Naive thymus-derived CD4-positive, alpha-beta T cell (primary cell): Measurements from ENCODE around the gene GGT7. TPM values are rescaled to one million over a fixed set of nuclear protein-coding genes. Genes with fewer than 3 reads are reported as not detected.

Experiments used
- ATAC-seq: fragments of 150-1000 bp; cut with Tn5 transposase; 2 replicates; pipeline ENCODE4 v1.10.0; 2021; ENCODE audit warnings: mild to moderate bottlenecking, moderate library complexity
- CTCF ChIA-PET: fragments of 350-600 bp; sonication (Branson Sonifier 250); formaldehyde crosslinking; loops from one replicate; lab custom pipeline; 2021; ENCODE audit warnings: antibody characterized with exemption; lab: Charles Lee
- POLR2A ChIA-PET: fragments of 350-600 bp; sonication (Branson Sonifier 250); formaldehyde crosslinking; loops from one replicate; lab custom pipeline; 2021; ENCODE audit warnings: antibody characterized with exemption, inconsistent platforms; lab: Charles Lee
- DNase-seq, 9 donors: peaks; one replicate each; pipeline versions ENCODE4 v3.0.0 to v3.0.0-alpha.2; 2020 to 2022; ENCODE audit warnings: mixed read lengths in 1 of 9
- H3K27ac ChIP-seq: one replicate; pipeline ENCODE4 v1.7.0; 2013; ENCODE audit warnings: mild to moderate bottlenecking, low read depth, low read length, moderate library complexity
- H3K27me3 ChIP-seq, 2 donors: one replicate each; pipeline ENCODE4 v1.7.0; 2013; ENCODE audit warnings: low read length in 2 of 2, mild to moderate bottlenecking in 2 of 2, moderate library complexity in 2 of 2; ENCODE audit not compliant: control insufficient read depth in 2 of 2, insufficient read depth in 2 of 2
- H3K36me3 ChIP-seq, 3 experiments: 1 replicate in 2 of 3; 2 replicates in 1 of 3; pipeline ENCODE4 v1.7.0; 2013; ENCODE audit warnings: low read length in 3 of 3, mild to moderate bottlenecking in 3 of 3, moderate library complexity in 1 of 3; ENCODE audit not compliant: insufficient read depth in 3 of 3, control insufficient read depth in 2 of 3
- H3K4me1 ChIP-seq, 2 donors: one replicate each; pipeline ENCODE4 v1.7.0; 2013; ENCODE audit warnings: low read length in 2 of 2, mild to moderate bottlenecking in 2 of 2, moderate library complexity in 1 of 2; ENCODE audit not compliant: control insufficient read depth in 2 of 2, insufficient read depth in 2 of 2
- H3K4me3 ChIP-seq: 2 replicates; pipeline ENCODE4 v1.7.0; 2013; ENCODE audit warnings: mild to moderate bottlenecking, low read length
- H3K9me3 ChIP-seq, 3 experiments: 1 replicate in 2 of 3; 2 replicates in 1 of 3; pipeline ENCODE4 v1.7.0; 2013; ENCODE audit warnings: low read length in 3 of 3; ENCODE audit not compliant: control insufficient read depth in 2 of 3
- H3K27ac Mint-ChIP-seq, 9 donors: one replicate each; pipeline ENCODE4 v1.8.0; 2020 to 2022; ENCODE audit warnings: mixed read lengths in 9 of 9, mild to moderate bottlenecking in 8 of 9, moderate library complexity in 5 of 9, inconsistent platforms in 2 of 9
- H3K27me3 Mint-ChIP-seq, 5 donors: one replicate each; pipeline ENCODE4 v1.8.0; 2021 to 2022; ENCODE audit warnings: mixed read lengths in 5 of 5, mild to moderate bottlenecking in 1 of 5
- H3K36me3 Mint-ChIP-seq, 5 donors: one replicate each; pipeline ENCODE4 v1.8.0; 2020 to 2022; ENCODE audit warnings: mixed read lengths in 5 of 5, mild to moderate bottlenecking in 3 of 5, inconsistent platforms in 1 of 5
- H3K4me1 Mint-ChIP-seq, 7 donors: one replicate each; pipeline ENCODE4 v1.8.0; 2020 to 2022; ENCODE audit warnings: mixed read lengths in 7 of 7, mild to moderate bottlenecking in 3 of 7, inconsistent platforms in 1 of 7
- H3K4me3 Mint-ChIP-seq, 10 donors: one replicate each; pipeline ENCODE4 v1.8.0; 2020 to 2022; ENCODE audit warnings: mild to moderate bottlenecking in 10 of 10, mixed read lengths in 10 of 10, moderate library complexity in 6 of 10, inconsistent platforms in 2 of 10
- H3K9me3 Mint-ChIP-seq, 11 donors: one replicate each; pipeline ENCODE4 v1.8.0; 2020 to 2022; ENCODE audit warnings: mixed read lengths in 11 of 11, mild to moderate bottlenecking in 4 of 11, inconsistent platforms in 1 of 11, moderate library complexity in 1 of 11
- intact Hi-C, 2 donors: fragments of 100-400 bp; cut with micrococcal nuclease; formaldehyde crosslinking; loops; one replicate each; pipeline ENCODE4 v1.15.1; 2023
- polyA plus RNA-seq, 2 donors: library from polyadenylated mRNA; unstranded; fragments of 300-500 nt; fragmentation: Illumina TruSeq; gene quantifications; one replicate each; pipeline ENCODE4 v1.2.3, GENCODE V29; 2021
- total RNA-seq, 6 experiments: library from RNA in 5 of 6; stranded (reverse) in 5 of 6; gene quantifications; 1 replicate in 5 of 6; 2 replicates in 1 of 6; pipeline ENCODE4 v1.2.3 and lab custom pipeline; 2021 to 2026

GGT7 gene
- total and polyA plus RNA-seq, 7 experiments from 2014 or later, result 6.2 to 50.6 (median 28.9) TPM

- ATAC-seq, result no peak
- Histone ChIP-seq H3K27me3 (no peaks in the 10 kb centered on the region), H3K36me3 (peaks cover 0 to 72% (median 0%) of the 10 kb centered on the region in 3 experiments), H3K4me1 (no peaks in the 10 kb centered on the region), H3K4me3 (no peak overlapping the region), H3K9me3 (no peaks in the 10 kb centered on the region), H3K27ac (no peak overlapping the region)
- Mint-ChIP-seq H3K4me3 (no peak overlapping the region), H3K4me1 (peaks cover 0 to 17% (median 5%) of the 10 kb centered on the region in 7 donors), H3K36me3 (peaks cover 0 to 46% (median 14%) of the 10 kb centered on the region in 5 donors), H3K9me3 (no peaks in the 10 kb centered on the region), H3K27me3 (no peaks in the 10 kb centered on the region), H3K27ac (no peak overlapping the region)
- intact Hi-C loops, result no loop called here
- CTCF ChIA-PET, result no interaction called here
- POLR2A ChIA-PET, result interaction anchor here (1.8 kb wide), 1 partner anchor 14 kb away, joined by 6 read pairs; no protein-coding TSS in a partner anchor
- DNase-seq, result peak in 1 of 9 donors; percentile 11
Observed at GRCh38 chr20:34861386-34862084, 11.1 kb downstream of the GGT7 start.

GRCh38 chr20:34859826-34860545 is 12.7 kb downstream of the GGT7 start:
- no peaks in the 10 kb centered on the region for H3K4me1 ChIP-seq
- ChIA-PET CTCF (interaction anchor here (0.6 kb wide), 1 partner anchor 1038 kb away, joined by 3 read pairs; no protein-coding TSS in a partner anchor), POLR2A (no interaction called here)
- H3K4me3 ChIP-seq, result no peak overlapping the region
- H3K4me1 Mint-ChIP-seq, result peaks cover 0 to 14% (median 4%) of the 10 kb centered on the region in 7 donors
- intact Hi-C loops, result no loop called here
- no peak for ATAC-seq
- DNase-seq, result peak in 1 of 9 donors; percentile 8
- H3K36me3 ChIP-seq, result peaks cover 0 to 81% (median 3%) of the 10 kb centered on the region in 3 experiments
- no peaks in the 10 kb centered on the region for H3K27me3 ChIP-seq
- H3K4me3 Mint-ChIP-seq, result no peak overlapping the region
- H3K27me3 Mint-ChIP-seq, result no peaks in the 10 kb centered on the region
- no peak overlapping the region for H3K27ac Mint-ChIP-seq
- peaks cover 0 to 50% (median 20%) of the 10 kb centered on the region in 5 donors for H3K36me3 Mint-ChIP-seq
- no peaks in the 10 kb centered on the region for H3K9me3 ChIP-seq
- H3K9me3 Mint-ChIP-seq, result no peaks in the 10 kb centered on the region
- no peak overlapping the region for H3K27ac ChIP-seq

GRCh38 chr20:34859367-34859766 is 13.3 kb downstream of the GGT7 start:
- Mint-ChIP-seq H3K9me3 (no peaks in the 10 kb centered on the region), H3K4me1 (peaks cover 0 to 14% (median 4%) of the 10 kb centered on the region in 7 donors), H3K36me3 (peaks cover 0 to 54% (median 20%) of the 10 kb centered on the region in 5 donors), H3K4me3 (no peak overlapping the region), H3K27me3 (no peaks in the 10 kb centered on the region), H3K27ac (no peak overlapping the region)
- Histone ChIP-seq H3K9me3 (no peaks in the 10 kb centered on the region), H3K4me1 (no peaks in the 10 kb centered on the region), H3K36me3 (peaks cover 0 to 88% (median 7%) of the 10 kb centered on the region in 3 experiments), H3K27me3 (no peaks in the 10 kb centered on the region), H3K27ac (no peak overlapping the region), H3K4me3 (no peak overlapping the region)
- ATAC-seq, result no peak
- ChIA-PET POLR2A (no interaction called here), CTCF (no interaction called here)
- peak in 1 of 9 donors; percentile 18 for DNase-seq
- intact Hi-C loops, result no loop called here

GRCh38 chr20:34852298-34852697 is 20.4 kb downstream of the GGT7 start:
- no peaks in the 10 kb centered on the region for H3K27me3 Mint-ChIP-seq
- H3K4me3 Mint-ChIP-seq, result no peak overlapping the region
- H3K4me3 ChIP-seq, result no peak overlapping the region
- H3K4me1 Mint-ChIP-seq, result peaks cover 0 to 2% (median 0%) of the 10 kb centered on the region in 7 donors
- POLR2A ChIA-PET, result no interaction called here
- no peaks in the 10 kb centered on the region for H3K9me3 ChIP-seq
- no peaks in the 10 kb centered on the region for H3K9me3 Mint-ChIP-seq
- DNase-seq (no peak), ATAC-seq (no peak)
- no peak overlapping the region for H3K27ac Mint-ChIP-seq
- H3K36me3 Mint-ChIP-seq, result peaks cover 0 to 38% (median 4%) of the 10 kb centered on the region in 5 donors
- CTCF ChIA-PET, result interaction anchor here (1.0 kb wide), 1 partner anchor 244 kb away, joined by 3 read pairs; no protein-coding TSS in a partner anchor
- intact Hi-C loops, result no loop called here
- no peak overlapping the region for H3K27ac ChIP-seq
- H3K36me3 ChIP-seq, result peaks cover 0 to 72% (median 19%) of the 10 kb centered on the region in 3 experiments
- no peaks in the 10 kb centered on the region for H3K4me1 ChIP-seq
- no peaks in the 10 kb centered on the region for H3K27me3 ChIP-seq

- Histone ChIP-seq H3K9me3 (no peaks in the 10 kb centered on the region), H3K4me3 (no peak overlapping the region), H3K27ac (no peak overlapping the region), H3K4me1 (no peaks in the 10 kb centered on the region), H3K27me3 (no peaks in the 10 kb centered on the region), H3K36me3 (peaks cover 0 to 60% (median 15%) of the 10 kb centered on the region in 3 experiments)
- CTCF ChIA-PET, result no interaction called here
- no peak for DNase-seq
- H3K27me3 Mint-ChIP-seq, result no peaks in the 10 kb centered on the region
- no peak for ATAC-seq
- intact Hi-C loops, result no loop called here
- H3K4me3 Mint-ChIP-seq, result no peak overlapping the region
- H3K36me3 Mint-ChIP-seq, result peaks cover 0 to 42% (median 7%) of the 10 kb centered on the region in 5 donors
- H3K9me3 Mint-ChIP-seq, result no peaks in the 10 kb centered on the region
- no peak overlapping the region for H3K27ac Mint-ChIP-seq
- peaks cover 0 to 2% (median 0%) of the 10 kb centered on the region in 7 donors for H3K4me1 Mint-ChIP-seq
- POLR2A ChIA-PET, result no interaction called here
Observed at GRCh38 chr20:34850969-34851368, 21.7 kb downstream of the GGT7 start.

- ATAC-seq (no peak), DNase-seq (no peak)
- peaks cover 0 to 32% (median 7%) of the 10 kb centered on the region in 5 donors for H3K36me3 Mint-ChIP-seq
- Histone ChIP-seq H3K4me1 (no peaks in the 10 kb centered on the region), H3K27me3 (no peaks in the 10 kb centered on the region), H3K27ac (no peak overlapping the region), H3K36me3 (peaks cover 0 to 49% (median 13%) of the 10 kb centered on the region in 3 experiments), H3K9me3 (no peaks in the 10 kb centered on the region), H3K4me3 (no peak overlapping the region)
- H3K9me3 Mint-ChIP-seq, result no peaks in the 10 kb centered on the region
- ChIA-PET POLR2A (no interaction called here), CTCF (interaction anchor here (0.7 kb wide), 1 partner anchor 52 kb away, joined by 3 read pairs; no protein-coding TSS in a partner anchor)
- intact Hi-C loops, result no loop called here
- no peak overlapping the region for H3K4me3 Mint-ChIP-seq
- H3K27me3 Mint-ChIP-seq, result no peaks in the 10 kb centered on the region
- H3K27ac Mint-ChIP-seq, result no peak overlapping the region
- peaks cover 0 to 2% (median 0%) of the 10 kb centered on the region in 7 donors for H3K4me1 Mint-ChIP-seq
Observed at GRCh38 chr20:34849778-34850177, 22.9 kb downstream of the GGT7 start.
